Measurements from ENCODE around the gene SCIN.

SCIN gene

GRCh38 chr7:12569673-12570072 is 847 bp upstream of the SCIN start:
- no peak for DNase-seq

GRCh38 chr7:12570168-12570533 is 369 bp upstream of the SCIN start:
- no peak for DNase-seq

GRCh38 chr7:12571691-12572090 is 1.2 kb downstream of the SCIN start:
- no peak for DNase-seq

GRCh38 chr7:12572941-12573575 is 2.5 kb downstream of the SCIN start:
- no peak for DNase-seq

- DNase-seq, result no peak
These were observed 3.4 kb downstream of the SCIN start for GRCh38 chr7:12573885-12574284.

GRCh38 chr7:12578930-12579640 is 8.6 kb downstream of the SCIN start:
- no peak for DNase-seq

GRCh38 chr7:12581897-12582296 is 11.4 kb downstream of the SCIN start:
- no peak for DNase-seq

- no peak for DNase-seq
These were observed 11.8 kb downstream of the SCIN start for GRCh38 chr7:12582362-12582761.

GRCh38 chr7:12583176-12583575 is 12.7 kb downstream of the SCIN start:
- no peak for DNase-seq

- no peak for DNase-seq
These were observed 13.4 kb downstream of the SCIN start for GRCh38 chr7:12583922-12584321.

- DNase-seq, result no peak
These were observed 14.4 kb downstream of the SCIN start for GRCh38 chr7:12584930-12585329.

GRCh38 chr7:12586271-12586670 is 15.8 kb downstream of the SCIN start:
- DNase-seq, result no peak

- no peak for DNase-seq
These were observed 17.9 kb downstream of the SCIN start for GRCh38 chr7:12588259-12588904.

GRCh38 chr7:12590559-12590958 is 20.0 kb downstream of the SCIN start:
- no peak for DNase-seq

- no peak for DNase-seq
These were observed 23.8 kb downstream of the SCIN start for GRCh38 chr7:12594122-12594897.

- no peak for DNase-seq
These were observed 24.6 kb downstream of the SCIN start for GRCh38 chr7:12595148-12595547.

- no peak for DNase-seq
These were observed 25.8 kb downstream of the SCIN start for GRCh38 chr7:12596225-12596790.

- no peak for DNase-seq
These were observed 30.9 kb downstream of the SCIN start for GRCh38 chr7:12601302-12601869.

GRCh38 chr7:12607134-12607533 is 36.6 kb downstream of the SCIN start:
- DNase-seq, result no peak

GRCh38 chr7:12609561-12609960 is 39.0 kb downstream of the SCIN start:
- no peak for DNase-seq

GRCh38 chr7:12610899-12611298 is 40.4 kb downstream of the SCIN start:
- DNase-seq, result no peak

- no peak for DNase-seq
These were observed 42.1 kb downstream of the SCIN start for GRCh38 chr7:12612622-12613021.

Data from CD4-positive, alpha-beta T cell treated with Interleukin-21 for 1 hour (primary cell).